PC-3 (cell line): Measurements from ENCODE around the gene YLPM1. TPM values are rescaled to one million over a fixed set of nuclear protein-coding genes. Genes with fewer than 3 reads are reported as not detected.
"Not testable (repeated sequence)": the region's sequence is repeated elsewhere in the genome, so short reads cannot be mapped to it uniquely, and the experiment has no call there.

Source experiments
- ATAC-seq: fragments of 200-7000 bp; cut with Tn5 transposase; 2 replicates; pipeline ENCODE4 v1.9.1; 2020; ENCODE audit warnings: mild to moderate bottlenecking, moderate library complexity
- BruUV-seq: library from RNA; stranded (reverse); fragments of 400-500 nt; replicated peaks from 2 replicates; lab custom pipeline; 2021; lab: Mats Ljungman, UMichigan
- CTCF ChIA-PET: fragments of 300-600 bp; sonication (Branson Sonifier 250); formaldehyde crosslinking; loops from one replicate; lab custom pipeline; 2022; ENCODE audit warnings: antibody characterized with exemption; lab: Charles Lee
- POLR2A ChIA-PET: fragments of 300-600 bp; sonication (Branson Sonifier 250); formaldehyde crosslinking; loops from one replicate; lab custom pipeline; 2022; ENCODE audit warnings: antibody characterized with exemption; ENCODE audit not compliant: unreplicated experiment; lab: Charles Lee
- DNase-seq: peaks from one replicate; pipeline ENCODE4 v3.0.0-alpha.2; 2015
- H2AFZ ChIP-seq: fragments of 300-600 bp; sonication (generic); 2 replicates; pipeline ENCODE4 v1.6.0; 2016; ENCODE audit warnings: antibody characterized with exemption, low read length
- H3F3A ChIP-seq: fragments of 300-600 bp; sonication (generic); one replicate; pipeline ENCODE4 v1.6.0; 2017; ENCODE audit warnings: antibody characterized with exemption, low read length, control low read depth, mild to moderate bottlenecking; ENCODE audit not compliant: unreplicated experiment
- H3K27ac ChIP-seq: fragments of 300-600 bp; sonication (generic); 2 replicates; pipeline ENCODE4 v1.5.1; 2016; ENCODE audit warnings: mild to moderate bottlenecking, low read length
- H3K27me3 ChIP-seq: fragments of 300-600 bp; sonication (generic); 2 replicates; pipeline ENCODE4 v1.6.1; 2016; ENCODE audit warnings: low read length, mixed read lengths
- H3K36me3 ChIP-seq: fragments of 300-600 bp; sonication (generic); 2 replicates; pipeline ENCODE4 v1.6.1; 2016; ENCODE audit warnings: low read depth, mixed run types, low read length, mixed read lengths
- H3K4me1 ChIP-seq: fragments of 300-600 bp; sonication (generic); 2 replicates; pipeline ENCODE4 v1.5.1; 2016; ENCODE audit warnings: low read length; ENCODE audit not compliant: insufficient read depth
- H3K4me2 ChIP-seq: fragments of 300-600 bp; sonication (generic); 2 replicates; pipeline ENCODE4 v1.6.0; 2016; ENCODE audit warnings: low read length
- H3K4me3 ChIP-seq: fragments of 300-600 bp; sonication (generic); 2 replicates; pipeline ENCODE4 v1.5.1; 2016; ENCODE audit warnings: mild to moderate bottlenecking, low read length, mixed read lengths
- H3K79me2 ChIP-seq: fragments of 300-600 bp; sonication (generic); 2 replicates; pipeline ENCODE4 v1.6.1; 2017; ENCODE audit warnings: low read length, mixed read lengths
- H3K9ac ChIP-seq: fragments of 300-600 bp; sonication (generic); 2 replicates; pipeline ENCODE4 v1.6.0; 2016; ENCODE audit warnings: mild to moderate bottlenecking, low read length
- H3K9me2 ChIP-seq: fragments of 300-600 bp; sonication (generic); replicated peaks from 2 replicates; pipeline ENCODE4 v1.6.1; 2016; ENCODE audit warnings: mixed run types, low read length, mixed read lengths
- H3K9me3 ChIP-seq: fragments of 300-600 bp; sonication (generic); 2 replicates; pipeline ENCODE4 v1.6.1; 2016; ENCODE audit warnings: low read length, mixed read lengths
- H4K20me1 ChIP-seq: fragments of 300-600 bp; sonication (generic); 2 replicates; pipeline ENCODE4 v1.6.1; 2016; ENCODE audit warnings: low read length, mixed read lengths
- EZH2 ChIP-seq: fragments of 300-600 bp; sonication (generic); IDR thresholded peaks from one replicate; pipeline ENCODE4 v1.6.1; 2017; ENCODE audit warnings: antibody characterized with exemption, mild to moderate bottlenecking, low read length; ENCODE audit not compliant: unreplicated experiment
- EZH2phosphoT487 ChIP-seq: fragments of 300-600 bp; sonication (generic); IDR thresholded peaks from 2 replicates; pipeline ENCODE4 v1.6.1; 2018; ENCODE audit warnings: mild to moderate bottlenecking, antibody characterized with exemption, low read length, borderline replicate concordance
- intact Hi-C: fragments of 100-400 bp; cut with micrococcal nuclease; formaldehyde crosslinking; loops from 2 replicates; pipeline ENCODE4 v1.9.0; 2023
- total RNA-seq: library from RNA; depleted of rRNA; stranded (reverse); fragments of >200 nt; gene quantifications from 2 replicates; pipeline ENCODE4 v1.2.3, GENCODE V29; 2014
- TF ChIP-seq, protein P1 (sequence below): fragments of 300-600 bp; sonication (generic); conservative IDR thresholded peaks from 2 replicates; pipeline ENCODE4 v1.5.1; 2017; ENCODE audit warnings: antibody characterized with exemption, low read depth, mild to moderate bottlenecking, low read length

Gene YLPM1
- total RNA-seq, 1 experiment from 2014 or later = 25.1 TPM

- Histone ChIP-seq H3K4me2 (no peak overlapping the region), H3K4me3 (no peak overlapping the region), H2AFZ (no peak overlapping the region), H4K20me1 (no peaks in the 10 kb centered on the region), H3F3A (no peaks in the 10 kb centered on the region), H3K4me1 (no peaks in the 10 kb centered on the region), H3K9me3 (no peaks in the 10 kb centered on the region), H3K27ac (no peak overlapping the region), H3K9me2 (no peaks in the 10 kb centered on the region), H3K9ac (no peak overlapping the region), H3K36me3 (no peaks in the 10 kb centered on the region), H3K27me3 (no peaks in the 10 kb centered on the region), H3K79me2 (no peaks in the 10 kb centered on the region)
- no peak for TF ChIP-seq EZH2phosphoT487
- TF ChIP-seq, protein P1, sequence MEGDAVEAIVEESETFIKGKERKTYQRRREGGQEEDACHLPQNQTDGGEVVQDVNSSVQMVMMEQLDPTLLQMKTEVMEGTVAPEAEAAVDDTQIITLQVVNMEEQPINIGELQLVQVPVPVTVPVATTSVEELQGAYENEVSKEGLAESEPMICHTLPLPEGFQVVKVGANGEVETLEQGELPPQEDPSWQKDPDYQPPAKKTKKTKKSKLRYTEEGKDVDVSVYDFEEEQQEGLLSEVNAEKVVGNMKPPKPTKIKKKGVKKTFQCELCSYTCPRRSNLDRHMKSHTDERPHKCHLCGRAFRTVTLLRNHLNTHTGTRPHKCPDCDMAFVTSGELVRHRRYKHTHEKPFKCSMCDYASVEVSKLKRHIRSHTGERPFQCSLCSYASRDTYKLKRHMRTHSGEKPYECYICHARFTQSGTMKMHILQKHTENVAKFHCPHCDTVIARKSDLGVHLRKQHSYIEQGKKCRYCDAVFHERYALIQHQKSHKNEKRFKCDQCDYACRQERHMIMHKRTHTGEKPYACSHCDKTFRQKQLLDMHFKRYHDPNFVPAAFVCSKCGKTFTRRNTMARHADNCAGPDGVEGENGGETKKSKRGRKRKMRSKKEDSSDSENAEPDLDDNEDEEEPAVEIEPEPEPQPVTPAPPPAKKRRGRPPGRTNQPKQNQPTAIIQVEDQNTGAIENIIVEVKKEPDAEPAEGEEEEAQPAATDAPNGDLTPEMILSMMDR = no peak
- ATAC-seq (no peak), DNase-seq (no peak)
- BruUV-seq = no TSS peak
- intact Hi-C loops = no loop called here
- CTCF ChIA-PET = no interaction called here
- POLR2A ChIA-PET = no interaction called here
These were observed 8.2 kb upstream of the YLPM1 start for GRCh38 chr14:74754899-74755298.

DNA sequence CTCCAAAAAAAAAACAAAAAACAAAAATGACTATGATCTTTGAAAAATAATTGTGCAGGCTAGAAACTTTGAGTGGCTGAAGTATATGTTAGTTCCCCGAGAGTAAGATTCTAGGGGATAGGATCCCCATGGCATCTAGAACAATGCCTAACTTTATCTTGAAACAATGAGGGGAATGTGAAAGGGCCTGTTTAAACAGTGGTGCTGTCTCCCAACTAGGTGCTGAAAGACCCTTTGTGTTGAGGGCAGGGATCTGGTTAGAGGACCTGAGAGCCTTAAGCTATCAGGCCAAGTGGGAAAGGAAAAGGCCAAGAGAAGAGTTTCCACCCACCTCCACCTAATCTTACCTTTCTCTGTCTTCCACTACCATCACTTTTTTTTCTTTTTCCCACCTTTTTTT is 6.8 kb upstream of the YLPM1 start:
- ChIA-PET POLR2A (no interaction called here), CTCF (no interaction called here)
- H3K79me2 ChIP-seq = no peaks in the 10 kb centered on the region
- no peaks in the 10 kb centered on the region for H3K36me3 ChIP-seq
- no peaks in the 10 kb centered on the region for H3F3A ChIP-seq
- no peak overlapping the region for H3K4me2 ChIP-seq
- H3K9me3 ChIP-seq = no peaks in the 10 kb centered on the region
- ATAC-seq = no peak
- DNase-seq = no peak
- no peaks in the 10 kb centered on the region for H4K20me1 ChIP-seq
- no TSS peak for BruUV-seq
- H3K27me3 ChIP-seq = no peaks in the 10 kb centered on the region
- H3K4me1 ChIP-seq = no peaks in the 10 kb centered on the region
- no peak overlapping the region for H3K27ac ChIP-seq
- no peak overlapping the region for H3K9ac ChIP-seq
- H3K4me3 ChIP-seq = no peak overlapping the region
- TF ChIP-seq, protein P1 = no peak
- TF ChIP-seq EZH2 = no peak
- TF ChIP-seq EZH2phosphoT487 = no peak
- no peak overlapping the region for H2AFZ ChIP-seq
- H3K9me2 ChIP-seq = no peaks in the 10 kb centered on the region
- intact Hi-C loops = no loop called here

- DNase-seq, H3K4me2 ChIP-seq, H3F3A ChIP-seq, H2AFZ ChIP-seq, H3K4me1 ChIP-seq, CTCF ChIA-PET, H3K9me2 ChIP-seq, H3K9ac ChIP-seq, H3K36me3 ChIP-seq, H3K27ac ChIP-seq, H4K20me1 ChIP-seq, POLR2A ChIA-PET, ATAC-seq, intact Hi-C loops, BruUV-seq, H3K79me2 ChIP-seq, H3K9me3 ChIP-seq, H3K4me3 ChIP-seq, H3K27me3 ChIP-seq: not testable (repeated sequence)
These were observed 4.6 kb upstream of the YLPM1 start for GRCh38 chr14:74758505-74758904.
